RWPE2 (cell line): ENCODE measurements around the gene UBE4B.
A peak's percentile ranks its signal among the peaks of the same experiment; 100 is the strongest.

Source experiments
- ATAC-seq: fragments of 200-7000 bp; cut with Tn5 transposase; 3 replicates; pipeline ENCODE4 v1.9.1; 2021; ENCODE audit warnings: low read depth
- DNase-seq: peaks from one replicate; pipeline ENCODE4 v3.0.0-alpha.2; 2020; ENCODE audit warnings: low spot score
- H3K27ac ChIP-seq: fragments of 450-650 bp; 2 replicates; pipeline ENCODE4 v1.5.1; 2017; ENCODE audit warnings: mild to moderate bottlenecking; ENCODE audit not compliant: poor library complexity, severe bottlenecking
- H3K27me3 ChIP-seq: fragments of 250-450 bp; sonication (Bioruptor Pico); 2 replicates; pipeline ENCODE4 v1.5.1; 2021; ENCODE audit warnings: mild to moderate bottlenecking, moderate library complexity; ENCODE audit not compliant: insufficient read depth, poor library complexity, severe bottlenecking
- H3K36me3 ChIP-seq: fragments of 250-450 bp; sonication (Bioruptor Pico); 2 replicates; pipeline ENCODE4 v1.5.1; 2020; ENCODE audit warnings: low read depth, mild to moderate bottlenecking, moderate library complexity
- H3K4me1 ChIP-seq: fragments of 250-450 bp; sonication (Bioruptor Pico); 2 replicates; pipeline ENCODE4 v1.5.1; 2021; ENCODE audit warnings: mild to moderate bottlenecking, moderate library complexity; ENCODE audit not compliant: insufficient read depth, poor library complexity, severe bottlenecking
- H3K4me3 ChIP-seq: fragments of 250-450 bp; sonication (Bioruptor Pico); 2 replicates; pipeline ENCODE4 v1.5.1; 2021; ENCODE audit warnings: mild to moderate bottlenecking, moderate library complexity; ENCODE audit not compliant: severe bottlenecking
- H3K9me3 ChIP-seq: fragments of 250-450 bp; sonication (Bioruptor Pico); 2 replicates; pipeline ENCODE4 v1.5.1; 2021; ENCODE audit warnings: mild to moderate bottlenecking, moderate library complexity; ENCODE audit not compliant: severe bottlenecking
- CTCF ChIP-seq: fragments of 450-650 bp; IDR thresholded peaks from one replicate; pipeline ENCODE4 v1.5.1; 2017; ENCODE audit warnings: mild to moderate bottlenecking, moderate library complexity; ENCODE audit not compliant: poor library complexity, severe bottlenecking

Gene UBE4B

GRCh38 chr1:10074852-10075730, 42.3 kb downstream of the UBE4B start:
- Histone ChIP-seq H3K36me3 (no peaks in the 10 kb centered on the region), H3K27me3 (no peaks in the 10 kb centered on the region)

DNA sequence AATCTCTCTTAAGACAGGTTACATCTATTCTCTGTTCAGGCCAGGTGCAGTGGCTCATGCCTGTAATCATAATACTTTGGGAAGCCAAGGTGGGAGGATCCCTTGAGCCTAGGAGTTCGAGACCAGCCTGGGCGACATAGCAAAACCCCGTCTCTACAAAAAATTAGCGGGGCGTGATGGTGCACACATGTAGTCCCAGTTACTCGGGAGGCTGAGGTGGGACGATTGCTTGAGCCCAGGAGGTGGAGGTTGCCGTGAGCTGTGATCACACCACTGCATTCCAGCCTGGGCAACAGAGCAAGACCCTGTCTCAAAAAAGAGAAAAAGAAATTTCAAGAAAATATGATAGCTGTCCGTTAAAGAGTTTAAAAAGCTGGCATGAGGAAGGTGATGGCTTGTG, 43.0 kb downstream of the UBE4B start:
- DNase-seq (no peak), ATAC-seq (no peak)
- Histone ChIP-seq H3K4me3 (no peak overlapping the region), H3K36me3 (no peaks in the 10 kb centered on the region), H3K4me1 (peaks cover 11% of the 10 kb centered on the region), H3K27ac (no peak overlapping the region), H3K27me3 (no peaks in the 10 kb centered on the region), H3K9me3 (no peaks in the 10 kb centered on the region)
- TF ChIP-seq CTCF, result no peak

More at GRCh38 chr1:10074852-10075730, 42.3 kb downstream of the UBE4B start:
- Histone ChIP-seq H3K4me3 (no peak overlapping the region), H3K4me1 (peaks cover 11% of the 10 kb centered on the region), H3K9me3 (no peaks in the 10 kb centered on the region), H3K27ac (peak overlapping the region; percentile 80)
- no peak for DNase-seq
- no peak for ATAC-seq
- no peak for TF ChIP-seq CTCF

DNA sequence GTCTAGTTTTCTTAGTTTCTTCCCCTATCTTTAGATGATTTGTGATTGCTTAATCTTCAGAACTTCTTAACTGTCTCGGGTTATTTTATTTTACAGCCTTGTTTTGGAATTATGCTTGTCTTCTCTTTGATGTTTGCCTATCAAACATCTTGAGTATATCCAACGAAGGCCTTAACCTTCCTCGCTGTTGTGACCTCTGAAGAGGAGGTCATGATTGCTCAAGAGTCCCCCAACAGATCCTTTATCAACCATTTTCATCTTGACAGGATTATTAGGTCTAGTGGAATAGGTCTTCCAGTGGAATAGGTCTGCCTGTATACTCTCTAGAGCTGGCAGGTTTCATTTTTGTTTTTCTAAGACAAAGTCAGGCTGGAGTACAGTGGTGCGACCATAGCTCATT, 45.7 kb downstream of the UBE4B start:
- no peaks in the 10 kb centered on the region for H3K36me3 ChIP-seq
- DNase-seq (no peak), ATAC-seq (no peak)
- no peak overlapping the region for H3K4me3 ChIP-seq
- peaks cover 27% of the 10 kb centered on the region for H3K4me1 ChIP-seq
- H3K9me3 ChIP-seq, result no peaks in the 10 kb centered on the region
- no peak overlapping the region for H3K27ac ChIP-seq
- TF ChIP-seq CTCF, result no peak
- H3K27me3 ChIP-seq, result no peaks in the 10 kb centered on the region

DNA sequence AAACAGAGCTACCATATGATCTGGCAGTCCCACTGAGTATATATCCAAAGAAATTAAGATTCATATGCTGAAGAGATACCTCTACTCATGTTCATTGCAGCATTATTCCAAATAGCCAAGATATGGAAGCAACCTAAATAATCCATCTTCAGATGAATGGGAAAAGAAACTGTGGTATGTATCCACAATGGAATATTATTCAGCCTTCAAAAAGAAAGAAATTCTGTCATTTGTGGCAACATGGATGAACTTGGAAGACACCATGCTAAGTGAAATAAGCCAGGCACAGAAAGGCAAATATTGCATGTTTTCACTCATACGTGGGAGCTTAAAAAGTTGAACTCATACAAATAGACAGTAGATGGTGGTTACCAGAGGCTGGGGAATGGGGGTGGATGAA, 47.8 kb downstream of the UBE4B start:
- H3K36me3 ChIP-seq, result no peaks in the 10 kb centered on the region
- H3K9me3 ChIP-seq, result no peaks in the 10 kb centered on the region
- H3K27me3 ChIP-seq, result no peaks in the 10 kb centered on the region
- TF ChIP-seq CTCF, result no peak
- H3K4me1 ChIP-seq, result peaks cover 16% of the 10 kb centered on the region
- no peak overlapping the region for H3K4me3 ChIP-seq
- ATAC-seq, result no peak
- no peak for DNase-seq
- H3K27ac ChIP-seq, result no peak overlapping the region
